BLaER1 treated with 17β-estradiol and CSF1 and Interleukin-3, amounts not matched to agents 10 nM and 100 nM (cell line): ENCODE results near the gene ENO4.

Source experiments
- H3K27ac ChIP-seq, 11 experiments: shearing (Covaris generic); formaldehyde crosslinking; 2 replicates each; pipeline ENCODE4 v1.8.1; 2022
- H3K27me3 ChIP-seq, 11 experiments: shearing (Covaris generic); formaldehyde crosslinking; 2 replicates each; pipeline ENCODE4 v1.8.1; 2022
- H3K36me3 ChIP-seq, 11 experiments: shearing (Covaris generic); formaldehyde crosslinking; 2 replicates each; pipeline ENCODE4 v1.8.1; 2022
- H3K4me1 ChIP-seq, 10 experiments: shearing (Covaris generic); formaldehyde crosslinking; 2 replicates each; pipeline ENCODE4 v1.8.1; 2022
- H3K4me2 ChIP-seq, 11 experiments: shearing (Covaris generic); formaldehyde crosslinking; 2 replicates each; pipeline ENCODE4 v1.8.1; 2022
- H3K4me3 ChIP-seq, 10 experiments: shearing (Covaris generic); formaldehyde crosslinking; 2 replicates each; pipeline ENCODE4 v1.8.1; 2022
- H3K9ac ChIP-seq, 11 experiments: shearing (Covaris generic); formaldehyde crosslinking; 2 replicates each; pipeline ENCODE4 v1.8.1; 2022
- H3K9me3 ChIP-seq, 11 experiments: shearing (Covaris generic); formaldehyde crosslinking; replicated peaks in 1 of 11; 2 replicates each; pipeline ENCODE4 v1.8.1; 2022
- H4K20me1 ChIP-seq, 11 experiments: shearing (Covaris generic); formaldehyde crosslinking; 2 replicates each; pipeline ENCODE4 v1.8.1; 2022
- Cebpa-rat ChIP-seq, 11 experiments: shearing (Covaris generic); IDR thresholded peaks; 2 replicates each; pipeline ENCODE4 v1.8.1; 2022

The ENO4 gene

GRCh38 chr10:116915340-116915739, 66.0 kb downstream of the ENO4 start:
- peaks cover 0 to 35% (median 0%) of the 10 kb centered on the region in 11 experiments; a peak in 5 of 22 replicates for H3K36me3 ChIP-seq
- no peak overlapping the region for H3K4me3 ChIP-seq
- no peaks in the 10 kb centered on the region for H3K9me3 ChIP-seq
- no peak overlapping the region for H3K9ac ChIP-seq
- 0 out of 20 replicates have a peak, but pooled peaks cover 0 to 6% (median 0%) of the 10 kb centered on the region in 10 experiments for H3K4me1 ChIP-seq
- H3K27ac ChIP-seq = no peak overlapping the region
- no peak for TF ChIP-seq Cebpa-rat (IDR thresholded peaks at IDR 0.05)
- no peak overlapping the region for H3K4me2 ChIP-seq
- no peaks in the 10 kb centered on the region for H3K27me3 ChIP-seq
- no peaks in the 10 kb centered on the region for H4K20me1 ChIP-seq

- H3K9ac ChIP-seq = no peak overlapping the region
- H4K20me1 ChIP-seq = no peaks in the 10 kb centered on the region
- peaks cover 0 to 33% (median 0%) of the 10 kb centered on the region in 11 experiments; a peak in 6 of 22 replicates for H3K36me3 ChIP-seq
- no peak overlapping the region for H3K4me3 ChIP-seq
- H3K27me3 ChIP-seq = no peaks in the 10 kb centered on the region
- no peak overlapping the region for H3K4me2 ChIP-seq
- no peak overlapping the region for H3K27ac ChIP-seq
- TF ChIP-seq Cebpa-rat (IDR thresholded peaks at IDR 0.05) = no peak
- H3K4me1 ChIP-seq = 0 out of 20 replicates have a peak, but pooled peaks cover 0 to 6% (median 0%) of the 10 kb centered on the region in 10 experiments
- no peaks in the 10 kb centered on the region for H3K9me3 ChIP-seq
These were observed 68.2 kb downstream of the ENO4 start for GRCh38 chr10:116917481-116917880.

DNA sequence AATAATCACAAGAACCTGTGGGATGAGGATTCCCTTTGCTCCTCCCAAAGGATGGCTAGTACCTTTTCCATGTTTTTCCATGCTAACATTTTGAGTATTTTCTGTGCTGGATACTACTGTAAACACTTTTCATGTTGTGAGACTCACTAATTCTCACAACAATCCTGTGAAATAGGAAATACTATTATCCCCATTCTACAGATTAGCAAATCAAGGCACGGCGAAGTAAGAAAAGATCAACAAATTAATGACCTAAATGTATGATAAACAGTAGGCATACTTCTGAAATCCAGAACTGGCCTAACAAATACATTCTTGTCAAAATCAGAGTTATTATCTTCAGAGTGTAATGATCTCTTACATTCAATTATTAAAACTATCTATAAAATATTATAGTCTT, 69.3 kb downstream of the ENO4 start:
- H3K9ac ChIP-seq = no peak overlapping the region
- no peak overlapping the region for H3K4me3 ChIP-seq
- no peak overlapping the region for H3K27ac ChIP-seq
- H3K4me1 ChIP-seq = 0 out of 20 replicates have a peak, but pooled peaks cover 0 to 6% (median 0%) of the 10 kb centered on the region in 10 experiments
- H3K36me3 ChIP-seq = peaks cover 0 to 23% (median 0%) of the 10 kb centered on the region in 11 experiments; a peak in 6 of 22 replicates
- H3K4me2 ChIP-seq = no peak overlapping the region
- H4K20me1 ChIP-seq = no peaks in the 10 kb centered on the region
- no peaks in the 10 kb centered on the region for H3K9me3 ChIP-seq
- no peaks in the 10 kb centered on the region for H3K27me3 ChIP-seq
- no peak for TF ChIP-seq Cebpa-rat (IDR thresholded peaks at IDR 0.05)

DNA sequence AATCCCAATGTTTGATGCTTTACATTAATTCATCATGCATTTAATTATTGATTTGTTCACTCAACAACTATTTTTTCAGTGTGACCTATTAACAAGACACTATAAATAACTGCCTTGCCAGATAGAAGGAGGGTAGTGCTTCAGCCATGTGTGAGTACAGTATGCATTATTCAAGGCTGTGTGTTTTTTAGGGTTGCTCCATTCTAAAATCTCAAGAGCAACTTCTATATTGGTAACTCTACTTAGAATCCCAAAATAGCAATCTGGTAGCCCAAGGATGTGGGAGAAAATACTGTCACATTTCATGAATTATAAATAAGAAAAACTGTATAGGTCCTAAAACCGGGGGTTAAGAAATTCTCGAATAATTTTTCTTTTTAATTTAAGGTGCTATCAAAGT, 69.9 kb downstream of the ENO4 start:
- Histone ChIP-seq H4K20me1 (no peaks in the 10 kb centered on the region), H3K9ac (no peak overlapping the region), H3K4me1 (0 out of 20 replicates have a peak, but pooled peaks cover 0 to 6% (median 0%) of the 10 kb centered on the region in 10 experiments), H3K4me3 (no peak overlapping the region), H3K27me3 (no peaks in the 10 kb centered on the region), H3K36me3 (peaks cover 0 to 23% (median 0%) of the 10 kb centered on the region in 11 experiments; a peak in 6 of 22 replicates), H3K9me3 (no peaks in the 10 kb centered on the region), H3K4me2 (no peak overlapping the region), H3K27ac (no peak overlapping the region)
- TF ChIP-seq Cebpa-rat (IDR thresholded peaks at IDR 0.05) = no peak

GRCh38 chr10:116919706-116920105, 70.4 kb downstream of the ENO4 start:
- 0 out of 20 replicates have a peak, but pooled peaks cover 0 to 2% (median 0%) of the 10 kb centered on the region in 10 experiments for H3K4me1 ChIP-seq
- H3K27ac ChIP-seq = no peak overlapping the region
- no peak overlapping the region for H3K9ac ChIP-seq
- H3K4me2 ChIP-seq = no peak overlapping the region
- H3K27me3 ChIP-seq = no peaks in the 10 kb centered on the region
- H3K9me3 ChIP-seq = no peaks in the 10 kb centered on the region
- H3K4me3 ChIP-seq = no peak overlapping the region
- TF ChIP-seq Cebpa-rat (IDR thresholded peaks at IDR 0.05) = no peak
- no peaks in the 10 kb centered on the region for H4K20me1 ChIP-seq
- H3K36me3 ChIP-seq = peaks cover 0 to 23% (median 0%) of the 10 kb centered on the region in 11 experiments; a peak in 6 of 22 replicates

DNA sequence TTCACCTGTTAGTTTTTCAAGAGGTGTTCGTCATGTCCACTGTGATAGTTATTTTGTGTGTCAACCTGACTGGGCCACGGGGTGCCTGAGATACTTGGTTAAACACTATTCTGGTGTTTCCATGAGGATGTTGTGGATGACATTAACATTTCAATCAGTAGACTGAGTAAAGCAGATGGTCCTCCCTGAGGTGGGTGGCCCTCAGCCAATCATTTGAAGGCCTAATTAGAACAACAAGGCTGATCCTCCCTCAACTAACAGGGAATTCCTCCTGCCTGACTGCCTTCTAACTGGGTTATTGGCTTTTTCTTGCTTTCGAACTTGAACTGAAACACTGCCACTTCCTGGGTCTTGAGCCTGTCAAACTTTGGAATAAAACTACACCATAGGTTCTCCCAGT, 75.8 kb downstream of the ENO4 start:
- Histone ChIP-seq H3K4me2 (no peak overlapping the region), H3K9me3 (no peaks in the 10 kb centered on the region), H3K27ac (no peak overlapping the region), H3K4me3 (no peak overlapping the region), H4K20me1 (no peaks in the 10 kb centered on the region), H3K9ac (no peak overlapping the region), H3K4me1 (peaks cover 0 to 6% (median 0%) of the 10 kb centered on the region in 10 experiments; a peak in 1 of 20 replicates), H3K27me3 (no peaks in the 10 kb centered on the region), H3K36me3 (peaks cover 0 to 22% (median 0%) of the 10 kb centered on the region in 11 experiments; a peak in 6 of 22 replicates)
- no peak for TF ChIP-seq Cebpa-rat (IDR thresholded peaks at IDR 0.05)

DNA sequence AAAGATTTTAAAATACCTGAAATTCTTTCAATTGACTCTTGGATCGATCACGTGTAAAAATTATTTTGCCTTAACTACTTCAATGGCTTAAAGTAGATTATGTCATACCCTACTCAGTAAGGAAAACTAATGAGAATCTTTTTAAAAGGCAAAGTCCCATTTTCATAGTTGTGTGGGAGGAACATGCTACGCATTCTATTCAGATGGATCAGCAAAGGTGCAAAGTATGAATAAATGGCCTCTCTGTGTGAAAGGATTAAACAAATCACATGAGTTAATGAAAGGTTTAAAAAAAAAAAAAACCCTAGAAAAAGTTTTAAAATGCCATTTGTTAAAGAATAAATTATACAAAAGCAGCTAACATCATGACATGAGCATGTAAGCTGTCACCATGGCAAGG, 77.1 kb downstream of the ENO4 start:
- Histone ChIP-seq H4K20me1 (no peaks in the 10 kb centered on the region), H3K4me1 (peaks cover 0 to 6% (median 0%) of the 10 kb centered on the region in 10 experiments; a peak in 1 of 20 replicates), H3K4me3 (no peak overlapping the region), H3K9me3 (no peaks in the 10 kb centered on the region), H3K4me2 (no peak overlapping the region), H3K36me3 (peaks cover 0 to 8% (median 0%) of the 10 kb centered on the region in 11 experiments; a peak in 3 of 22 replicates), H3K27ac (no peak overlapping the region), H3K9ac (no peak overlapping the region), H3K27me3 (no peaks in the 10 kb centered on the region)
- no peak for TF ChIP-seq Cebpa-rat (IDR thresholded peaks at IDR 0.05)

DNA sequence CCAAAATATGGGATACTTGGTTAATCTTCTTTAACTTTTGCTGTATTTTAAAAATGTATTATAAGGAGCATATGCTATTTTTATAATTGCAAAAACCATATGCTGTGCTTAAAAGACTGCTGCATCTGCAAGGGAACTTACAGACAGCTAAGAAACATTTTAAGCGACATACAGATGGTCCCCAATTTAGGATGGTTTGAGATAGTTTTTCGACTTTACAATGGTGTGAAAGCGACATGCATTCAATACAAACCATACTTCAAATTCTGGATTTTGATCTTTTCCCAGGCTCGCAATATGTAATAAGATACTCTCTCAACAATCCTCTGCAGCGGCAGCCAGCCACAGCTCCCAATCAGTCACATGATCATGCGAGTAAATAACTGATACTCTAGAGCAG, 82.5 kb downstream of the ENO4 start:
- no peaks in the 10 kb centered on the region for H4K20me1 ChIP-seq
- H3K4me2 ChIP-seq = no peak overlapping the region
- no peak overlapping the region for H3K27ac ChIP-seq
- no peaks in the 10 kb centered on the region for H3K4me1 ChIP-seq
- no peak for TF ChIP-seq Cebpa-rat (IDR thresholded peaks at IDR 0.05)
- no peaks in the 10 kb centered on the region for H3K27me3 ChIP-seq
- H3K4me3 ChIP-seq = no peak overlapping the region
- H3K9me3 ChIP-seq = peaks cover 0 to 10% (median 0%) of the 10 kb centered on the region in 11 experiments; a peak in 4 of 22 replicates
- peaks cover 0 to 13% (median 0%) of the 10 kb centered on the region in 11 experiments; a peak in 3 of 22 replicates for H3K36me3 ChIP-seq
- no peak overlapping the region for H3K9ac ChIP-seq
